HepG2 (cell line): ENCODE measurements around the gene ASCC3. TPM values are rescaled to one million over a fixed set of nuclear protein-coding genes. Genes with fewer than 3 reads are reported as not detected.
A peak's percentile ranks its signal among the peaks of the same experiment; 100 is the strongest.

Experiments used
- CEBPG ChIP-seq: IDR thresholded peaks from 2 replicates; pipeline ENCODE4 v1.6.1; 2016
- PCBP1 ChIP-seq: fragments of 200-400 bp; formaldehyde crosslinking; IDR thresholded peaks from 2 replicates; pipeline ENCODE4 v1.6.1; 2017; ENCODE audit warnings: mild to moderate bottlenecking, low read depth, low read length, borderline replicate concordance
- REXO4 ChIP-seq: sonication (generic); formaldehyde crosslinking; IDR thresholded peaks from 2 replicates; pipeline ENCODE4 v1.8.0; 2022; ENCODE audit warnings: missing genetic modification reagents, mild to moderate bottlenecking, borderline replicate concordance
- TCF7L2 ChIP-seq: IDR thresholded peaks from 2 replicates; pipeline ENCODE4 v1.6.1; 2011; ENCODE audit warnings: mild to moderate bottlenecking, low read depth, low read length, moderate library complexity
- THYN1 ChIP-seq: sonication (generic); formaldehyde crosslinking; IDR thresholded peaks from 2 replicates; pipeline ENCODE4 v1.8.1; 2023; ENCODE audit warnings: low read depth, mild to moderate bottlenecking, moderate library complexity, missing genetic modification reagents, borderline replicate concordance
- ZMAT3 ChIP-seq: sonication (generic); formaldehyde crosslinking; conservative IDR thresholded peaks from 2 replicates; pipeline ENCODE4 v1.7.0; 2021; ENCODE audit warnings: missing genetic modification reagents
- ZNF335 ChIP-seq: sonication (generic); formaldehyde crosslinking; IDR thresholded peaks from 2 replicates; pipeline ENCODE4 v1.4.0; 2020; ENCODE audit warnings: missing genetic modification reagents
- ZNF451 ChIP-seq: sonication (generic); formaldehyde crosslinking; IDR thresholded peaks from 2 replicates; pipeline ENCODE4 v1.5.0; 2020; ENCODE audit warnings: mild to moderate bottlenecking, missing genetic modification reagents
- ZNF598 ChIP-seq: sonication (generic); formaldehyde crosslinking; IDR thresholded peaks from 2 replicates; pipeline ENCODE4 v1.5.1; 2020; ENCODE audit warnings: mild to moderate bottlenecking, missing genetic modification reagents, borderline replicate concordance
- ZNF644 ChIP-seq: IDR thresholded peaks from 2 replicates; pipeline ENCODE4 v1.6.1; 2016; ENCODE audit warnings: low read depth
- ZNF672 ChIP-seq: sonication (generic); formaldehyde crosslinking; IDR thresholded peaks from 2 replicates; pipeline ENCODE4 v1.8.1; 2022; ENCODE audit warnings: missing genetic modification reagents
- ZNF768 ChIP-seq: sonication (generic); formaldehyde crosslinking; IDR thresholded peaks from 2 replicates; pipeline ENCODE4 v1.4.0; 2020; ENCODE audit warnings: missing genetic modification reagents
- ZNF891 ChIP-seq: sonication (generic); formaldehyde crosslinking; IDR thresholded peaks from 2 replicates; pipeline ENCODE4 v1.5.0; 2020; ENCODE audit warnings: mild to moderate bottlenecking, missing genetic modification reagents
- polyA plus RNA-seq, 8 experiments: library from polyadenylated mRNA; depleted of rRNA in 3 of 8; stranded (reverse) in 7 of 8; unstranded in 1 of 8; fragments of >200 nt; fragmentation: Illumina TruSeq in 4 of 8; extraction: Trizol in 4 of 8; gene quantifications; 2 replicates each; pipeline versions ENCODE4 v1.2.1 to v1.2.3, GENCODE V29; 2011 to 2016; ENCODE audit warnings: low read depth in 4 of 8, missing spikeins in 1 of 8, mixed read lengths in 1 of 8; ENCODE audit not compliant: insufficient read depth in 1 of 8
- total RNA-seq, 5 experiments: library from RNA; depleted of rRNA; stranded (reverse); fragments of >200 nt; fragmentation: Illumina TruSeq; extraction: Trizol; gene quantifications; 2 replicates each; pipeline ENCODE4 v1.2.3, GENCODE V29; 2016; ENCODE audit warnings: low read depth in 1 of 5
- TF ChIP-seq, protein P1 (sequence below): sonication (generic); formaldehyde crosslinking; IDR thresholded peaks from 2 replicates; pipeline ENCODE4 v1.8.0; 2023; ENCODE audit warnings: mild to moderate bottlenecking, missing genetic modification reagents
- TF ChIP-seq, protein P2 (sequence below): sonication (generic); formaldehyde crosslinking; IDR thresholded peaks from 2 replicates; pipeline ENCODE4 v1.5.0; 2020; ENCODE audit warnings: mild to moderate bottlenecking, missing genetic modification reagents
- TF ChIP-seq, protein P3 (sequence below): sonication (generic); formaldehyde crosslinking; IDR thresholded peaks from 2 replicates; pipeline ENCODE4 v1.5.1; 2020; ENCODE audit warnings: mild to moderate bottlenecking, missing genetic modification reagents, borderline replicate concordance
- TF ChIP-seq, protein P4 (sequence below): sonication (generic); formaldehyde crosslinking; IDR thresholded peaks from 2 replicates; pipeline ENCODE4 v1.4.0; 2020; ENCODE audit warnings: missing genetic modification reagents

ASCC3 gene
- total and polyA plus RNA-seq, 2 of the 13 experiments (the other 11 are each of a cell fraction or from before 2014, with no cell fraction given), result 23.1 to 55.7 TPM

DNA sequence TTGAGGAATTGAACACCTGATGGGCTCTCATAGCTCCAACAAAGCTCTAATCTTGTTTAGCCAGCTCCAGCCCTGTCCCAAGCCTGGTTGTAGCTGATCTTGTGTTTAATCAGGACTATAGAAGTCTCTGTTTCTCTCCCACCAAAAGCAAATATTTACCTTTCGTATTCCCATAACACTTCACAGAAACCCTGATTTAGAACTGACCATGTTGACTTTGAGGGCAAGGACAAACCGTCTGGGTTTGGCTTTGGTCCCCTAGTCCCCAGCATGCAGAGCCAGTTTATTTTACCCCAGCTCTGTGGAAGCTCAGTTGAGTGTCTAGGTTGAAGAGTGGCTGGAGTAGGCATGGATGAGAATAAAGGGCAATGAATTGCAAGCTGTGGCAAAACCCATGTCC lies 398.4 kb downstream of the ASCC3 start (continued):
- TF ChIP-seq, protein P1, sequence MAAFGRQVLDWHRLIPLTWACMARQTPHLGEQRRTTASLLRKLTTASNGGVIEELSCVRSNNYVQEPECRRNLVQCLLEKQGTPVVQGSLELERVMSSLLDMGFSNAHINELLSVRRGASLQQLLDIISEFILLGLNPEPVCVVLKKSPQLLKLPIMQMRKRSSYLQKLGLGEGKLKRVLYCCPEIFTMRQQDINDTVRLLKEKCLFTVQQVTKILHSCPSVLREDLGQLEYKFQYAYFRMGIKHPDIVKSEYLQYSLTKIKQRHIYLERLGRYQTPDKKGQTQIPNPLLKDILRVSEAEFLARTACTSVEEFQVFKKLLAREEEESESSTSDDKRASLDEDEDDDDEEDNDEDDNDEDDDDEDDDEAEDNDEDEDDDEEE (CRISPR knock-in tag), result no peak
- TF ChIP-seq, protein P2, sequence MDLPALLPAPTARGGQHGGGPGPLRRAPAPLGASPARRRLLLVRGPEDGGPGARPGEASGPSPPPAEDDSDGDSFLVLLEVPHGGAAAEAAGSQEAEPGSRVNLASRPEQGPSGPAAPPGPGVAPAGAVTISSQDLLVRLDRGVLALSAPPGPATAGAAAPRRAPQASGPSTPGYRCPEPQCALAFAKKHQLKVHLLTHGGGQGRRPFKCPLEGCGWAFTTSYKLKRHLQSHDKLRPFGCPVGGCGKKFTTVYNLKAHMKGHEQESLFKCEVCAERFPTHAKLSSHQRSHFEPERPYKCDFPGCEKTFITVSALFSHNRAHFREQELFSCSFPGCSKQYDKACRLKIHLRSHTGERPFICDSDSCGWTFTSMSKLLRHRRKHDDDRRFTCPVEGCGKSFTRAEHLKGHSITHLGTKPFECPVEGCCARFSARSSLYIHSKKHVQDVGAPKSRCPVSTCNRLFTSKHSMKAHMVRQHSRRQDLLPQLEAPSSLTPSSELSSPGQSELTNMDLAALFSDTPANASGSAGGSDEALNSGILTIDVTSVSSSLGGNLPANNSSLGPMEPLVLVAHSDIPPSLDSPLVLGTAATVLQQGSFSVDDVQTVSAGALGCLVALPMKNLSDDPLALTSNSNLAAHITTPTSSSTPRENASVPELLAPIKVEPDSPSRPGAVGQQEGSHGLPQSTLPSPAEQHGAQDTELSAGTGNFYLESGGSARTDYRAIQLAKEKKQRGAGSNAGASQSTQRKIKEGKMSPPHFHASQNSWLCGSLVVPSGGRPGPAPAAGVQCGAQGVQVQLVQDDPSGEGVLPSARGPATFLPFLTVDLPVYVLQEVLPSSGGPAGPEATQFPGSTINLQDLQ (CRISPR knock-in tag), result no peak
- no peak for TF ChIP-seq CEBPG
- TF ChIP-seq ZMAT3 (CRISPR knock-in tag), result no peak
- no peak for TF ChIP-seq THYN1 (CRISPR knock-in tag)
- TF ChIP-seq ZNF672 (CRISPR knock-in tag), result no peak
- no peak for TF ChIP-seq ZNF451 (CRISPR knock-in tag)
- TF ChIP-seq ZNF598, result no peak
- no peak for TF ChIP-seq TCF7L2
- TF ChIP-seq, protein P3, sequence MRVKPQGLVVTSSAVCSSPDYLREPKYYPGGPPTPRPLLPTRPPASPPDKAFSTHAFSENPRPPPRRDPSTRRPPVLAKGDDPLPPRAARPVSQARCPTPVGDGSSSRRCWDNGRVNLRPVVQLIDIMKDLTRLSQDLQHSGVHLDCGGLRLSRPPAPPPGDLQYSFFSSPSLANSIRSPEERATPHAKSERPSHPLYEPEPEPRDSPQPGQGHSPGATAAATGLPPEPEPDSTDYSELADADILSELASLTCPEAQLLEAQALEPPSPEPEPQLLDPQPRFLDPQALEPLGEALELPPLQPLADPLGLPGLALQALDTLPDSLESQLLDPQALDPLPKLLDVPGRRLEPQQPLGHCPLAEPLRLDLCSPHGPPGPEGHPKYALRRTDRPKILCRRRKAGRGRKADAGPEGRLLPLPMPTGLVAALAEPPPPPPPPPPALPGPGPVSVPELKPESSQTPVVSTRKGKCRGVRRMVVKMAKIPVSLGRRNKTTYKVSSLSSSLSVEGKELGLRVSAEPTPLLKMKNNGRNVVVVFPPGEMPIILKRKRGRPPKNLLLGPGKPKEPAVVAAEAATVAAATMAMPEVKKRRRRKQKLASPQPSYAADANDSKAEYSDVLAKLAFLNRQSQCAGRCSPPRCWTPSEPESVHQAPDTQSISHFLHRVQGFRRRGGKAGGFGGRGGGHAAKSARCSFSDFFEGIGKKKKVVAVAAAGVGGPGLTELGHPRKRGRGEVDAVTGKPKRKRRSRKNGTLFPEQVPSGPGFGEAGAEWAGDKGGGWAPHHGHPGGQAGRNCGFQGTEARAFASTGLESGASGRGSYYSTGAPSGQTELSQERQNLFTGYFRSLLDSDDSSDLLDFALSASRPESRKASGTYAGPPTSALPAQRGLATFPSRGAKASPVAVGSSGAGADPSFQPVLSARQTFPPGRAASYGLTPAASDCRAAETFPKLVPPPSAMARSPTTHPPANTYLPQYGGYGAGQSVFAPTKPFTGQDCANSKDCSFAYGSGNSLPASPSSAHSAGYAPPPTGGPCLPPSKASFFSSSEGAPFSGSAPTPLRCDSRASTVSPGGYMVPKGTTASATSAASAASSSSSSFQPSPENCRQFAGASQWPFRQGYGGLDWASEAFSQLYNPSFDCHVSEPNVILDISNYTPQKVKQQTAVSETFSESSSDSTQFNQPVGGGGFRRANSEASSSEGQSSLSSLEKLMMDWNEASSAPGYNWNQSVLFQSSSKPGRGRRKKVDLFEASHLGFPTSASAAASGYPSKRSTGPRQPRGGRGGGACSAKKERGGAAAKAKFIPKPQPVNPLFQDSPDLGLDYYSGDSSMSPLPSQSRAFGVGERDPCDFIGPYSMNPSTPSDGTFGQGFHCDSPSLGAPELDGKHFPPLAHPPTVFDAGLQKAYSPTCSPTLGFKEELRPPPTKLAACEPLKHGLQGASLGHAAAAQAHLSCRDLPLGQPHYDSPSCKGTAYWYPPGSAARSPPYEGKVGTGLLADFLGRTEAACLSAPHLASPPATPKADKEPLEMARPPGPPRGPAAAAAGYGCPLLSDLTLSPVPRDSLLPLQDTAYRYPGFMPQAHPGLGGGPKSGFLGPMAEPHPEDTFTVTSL (CRISPR knock-in tag), result 0 out of 2 replicates have a peak, but pooled peaks have one; percentile 34
- no peak for TF ChIP-seq PCBP1
- no peak for TF ChIP-seq ZNF891 (CRISPR knock-in tag)
- TF ChIP-seq, protein P4, sequence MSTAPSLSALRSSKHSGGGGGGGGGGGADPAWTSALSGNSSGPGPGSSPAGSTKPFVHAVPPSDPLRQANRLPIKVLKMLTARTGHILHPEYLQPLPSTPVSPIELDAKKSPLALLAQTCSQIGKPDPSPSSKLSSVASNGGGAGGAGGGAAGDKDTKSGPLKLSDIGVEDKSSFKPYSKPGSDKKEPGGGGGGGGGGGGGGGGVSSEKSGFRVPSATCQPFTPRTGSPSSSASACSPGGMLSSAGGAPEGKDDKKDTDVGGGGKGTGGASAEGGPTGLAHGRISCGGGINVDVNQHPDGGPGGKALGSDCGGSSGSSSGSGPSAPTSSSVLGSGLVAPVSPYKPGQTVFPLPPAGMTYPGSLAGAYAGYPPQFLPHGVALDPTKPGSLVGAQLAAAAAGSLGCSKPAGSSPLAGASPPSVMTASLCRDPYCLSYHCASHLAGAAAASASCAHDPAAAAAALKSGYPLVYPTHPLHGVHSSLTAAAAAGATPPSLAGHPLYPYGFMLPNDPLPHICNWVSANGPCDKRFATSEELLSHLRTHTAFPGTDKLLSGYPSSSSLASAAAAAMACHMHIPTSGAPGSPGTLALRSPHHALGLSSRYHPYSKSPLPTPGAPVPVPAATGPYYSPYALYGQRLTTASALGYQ (CRISPR knock-in tag), result peak; percentile 66; the same call in 1 of the 2 replicates
- no peak for TF ChIP-seq REXO4
- TF ChIP-seq ZNF335 (CRISPR knock-in tag), result no peak
- peak; percentile 46; the same call in 1 of the 2 replicates for TF ChIP-seq ZNF768 (CRISPR knock-in tag)
- peak; percentile 78 for TF ChIP-seq ZNF644 (CRISPR knock-in tag)
